NCI-H510A (cell line): ENCODE data around the gene MTUS2.

Experiments used
- DNase-seq: peaks from one replicate; lab custom pipeline; 2025; lab: John Stamatoyannopoulos, UW

Gene MTUS2

GRCh38 chr13:28859069-28859468 is 38.9 kb downstream of the MTUS2 start:
- DNase-seq, result no peak

GRCh38 chr13:28859717-28860116 is 39.6 kb downstream of the MTUS2 start:
- no peak for DNase-seq

DNA sequence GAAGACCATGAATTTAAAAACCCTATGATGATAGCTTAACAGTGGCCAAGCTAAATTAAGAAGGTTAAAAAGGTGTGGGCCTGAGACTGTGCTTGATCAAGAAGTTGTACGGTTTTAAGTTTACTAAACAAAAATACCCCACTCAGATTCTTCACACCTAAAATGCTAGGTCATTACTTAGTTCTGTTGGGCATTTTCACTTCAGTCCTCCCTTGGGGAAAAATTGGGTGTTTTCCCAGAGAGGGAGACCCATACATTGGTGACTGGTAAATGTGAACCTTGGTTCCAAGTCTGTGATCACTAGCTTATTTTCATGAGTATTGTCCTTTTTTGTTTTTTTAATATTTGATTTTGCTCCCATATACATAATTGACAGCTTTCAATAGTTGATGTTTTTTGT is 44.4 kb downstream of the MTUS2 start:
- no peak for DNase-seq

- DNase-seq, result no peak
Measured at GRCh38 chr13:28865149-28865744, 45.1 kb downstream of the MTUS2 start.

GRCh38 chr13:28865951-28866350 is 45.8 kb downstream of the MTUS2 start:
- no peak for DNase-seq

DNA sequence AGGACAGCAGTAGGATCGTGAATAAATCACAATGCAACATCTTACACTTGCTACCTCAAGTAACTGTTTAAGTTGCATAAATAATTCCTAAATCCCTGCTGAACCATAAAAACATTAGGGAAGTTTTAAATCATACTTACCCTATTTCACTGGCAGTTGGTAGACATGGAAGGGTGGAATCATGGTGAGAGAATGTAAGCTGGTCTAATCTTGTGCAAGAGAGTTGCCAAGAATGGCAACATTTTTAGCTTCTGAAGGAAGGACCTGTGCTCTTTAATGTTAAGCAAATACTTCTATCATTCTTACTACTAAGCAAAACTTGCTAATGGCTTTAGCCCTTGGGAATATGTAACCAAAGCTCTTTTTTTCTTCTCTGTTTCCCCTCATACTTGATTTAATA is 46.8 kb downstream of the MTUS2 start:
- DNase-seq, result no peak

GRCh38 chr13:28867564-28867963 is 47.4 kb downstream of the MTUS2 start:
- DNase-seq, result no peak

DNA sequence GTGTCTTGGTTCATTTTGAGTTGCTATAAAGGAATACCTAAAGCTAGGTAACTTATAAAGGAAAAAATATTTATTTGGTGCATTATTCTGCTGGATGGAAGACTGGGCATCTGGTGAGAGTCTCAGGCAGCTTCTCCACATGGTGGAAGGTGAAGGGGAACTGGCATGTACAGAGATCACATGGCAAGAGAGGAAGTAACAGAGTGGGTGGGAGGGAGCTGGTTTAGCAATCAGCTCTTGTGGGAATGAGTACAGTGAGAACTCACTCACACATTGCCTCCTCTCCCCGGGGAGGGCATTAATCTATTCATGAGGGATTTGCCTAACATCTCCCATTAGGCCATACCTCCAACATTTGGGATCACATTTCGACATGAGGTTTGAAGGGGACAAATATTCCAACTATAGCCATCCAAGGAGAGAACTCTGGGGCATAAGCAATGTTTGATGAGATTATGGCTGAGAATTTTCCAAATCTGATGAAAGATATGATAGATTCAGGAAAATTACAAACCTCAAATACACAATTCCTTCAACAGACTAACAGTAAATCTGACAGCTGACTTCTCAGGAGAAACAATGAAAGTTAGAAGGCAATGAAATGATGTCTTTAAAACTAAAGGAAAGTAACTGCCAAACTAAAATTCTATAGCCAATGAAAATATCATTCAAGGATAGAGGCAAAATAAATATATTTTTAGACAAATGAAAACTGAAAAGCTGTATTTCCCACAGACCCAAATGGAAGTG is 52.5 kb downstream of the MTUS2 start:
- no peak for DNase-seq

- DNase-seq, result no peak
Measured at GRCh38 chr13:28875846-28876615, 55.9 kb downstream of the MTUS2 start.

GRCh38 chr13:28877408-28877807 is 57.3 kb downstream of the MTUS2 start:
- DNase-seq, result no peak

GRCh38 chr13:28885181-28885580 is 65.0 kb downstream of the MTUS2 start:
- no peak for DNase-seq

DNA sequence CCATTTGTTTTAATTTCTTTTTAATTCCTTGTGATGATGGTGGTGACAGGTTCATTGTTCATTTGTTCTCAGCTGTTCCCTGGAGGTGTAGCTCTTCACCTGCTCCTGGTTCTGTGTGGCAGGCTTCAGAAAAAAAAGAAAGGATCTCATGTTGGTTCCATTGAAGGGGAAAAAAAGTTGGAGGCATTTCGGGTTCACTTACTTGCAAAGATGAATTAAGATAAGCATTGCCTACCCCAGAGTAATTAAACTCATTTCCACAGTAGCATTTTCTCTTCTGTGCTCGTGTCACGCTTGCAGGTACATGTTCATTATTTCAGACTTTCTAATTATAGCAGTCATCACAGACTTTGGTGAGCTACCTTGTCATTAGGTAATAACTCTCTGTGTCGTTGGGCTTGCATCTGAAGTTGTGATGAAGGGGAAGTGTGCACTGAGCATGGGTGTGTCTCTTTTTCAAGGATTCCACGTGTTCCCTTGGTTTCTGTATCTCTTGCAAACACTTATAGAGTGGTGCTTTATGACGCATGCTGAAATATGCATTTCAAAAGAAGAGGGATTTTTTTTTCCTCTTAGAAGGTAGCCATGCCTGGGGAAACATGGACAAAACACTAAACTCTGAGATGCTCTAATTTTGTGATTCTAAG is 69.1 kb downstream of the MTUS2 start:
- DNase-seq, result no peak

- DNase-seq, result no peak
Measured at GRCh38 chr13:28890712-28891111, 70.6 kb downstream of the MTUS2 start.

GRCh38 chr13:28918030-28918429 is 97.9 kb downstream of the MTUS2 start:
- DNase-seq, result no peak

GRCh38 chr13:28922341-28922740 is 102.2 kb downstream of the MTUS2 start:
- no peak for DNase-seq

- DNase-seq, result no peak
Measured at GRCh38 chr13:28935104-28935503, 115.0 kb downstream of the MTUS2 start.

GRCh38 chr13:28942906-28943305 is 122.8 kb downstream of the MTUS2 start:
- DNase-seq, result no peak

DNA sequence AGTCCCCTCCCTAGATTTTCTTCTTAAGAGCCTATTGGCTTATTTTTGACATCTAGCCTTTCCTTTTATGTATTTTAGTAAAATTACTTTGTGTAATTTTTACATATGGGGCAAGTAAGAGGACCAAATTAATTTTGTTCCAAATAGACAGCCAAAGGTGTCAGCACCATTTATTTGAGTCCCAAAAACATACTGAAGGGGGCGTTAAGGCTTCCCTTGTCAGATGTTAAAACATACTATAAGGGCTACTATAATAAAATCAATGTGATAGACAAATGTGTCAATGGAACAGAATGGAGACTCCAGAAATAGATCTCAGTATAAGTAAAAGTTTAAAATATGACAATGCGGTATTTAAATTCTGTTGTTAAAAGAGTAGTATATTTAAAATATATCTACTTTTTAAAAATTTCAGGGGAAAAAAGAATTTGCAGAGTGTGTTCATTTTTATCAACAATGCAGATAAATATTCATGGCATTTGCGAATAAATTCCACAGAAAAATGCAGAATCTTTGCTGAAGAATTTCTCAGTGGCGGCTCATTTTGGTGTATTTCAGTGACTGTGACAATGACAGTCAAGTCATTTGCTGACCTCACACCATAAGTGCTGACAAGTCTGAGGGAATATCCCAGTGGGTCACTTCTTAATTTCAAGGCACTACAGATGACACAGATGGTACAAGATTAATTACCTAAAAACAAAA is 133.7 kb downstream of the MTUS2 start:
- DNase-seq, result no peak

DNA sequence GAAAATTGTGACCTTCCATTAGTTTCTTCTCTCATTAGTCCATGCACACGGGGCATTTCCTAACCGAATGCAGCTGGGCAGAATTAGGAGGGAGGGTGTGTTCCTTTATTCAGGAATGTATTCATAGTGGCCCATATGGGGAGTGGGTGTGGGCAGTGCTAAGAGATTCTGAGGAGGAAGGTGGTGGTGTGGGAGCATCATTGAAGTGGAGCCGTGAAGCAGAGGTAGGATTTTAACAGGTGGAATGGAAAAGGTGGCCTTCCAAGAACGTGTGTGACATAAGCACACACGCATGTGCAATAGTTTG is 134.2 kb downstream of the MTUS2 start:
- DNase-seq, result no peak

GRCh38 chr13:28954810-28955209 is 134.7 kb downstream of the MTUS2 start:
- DNase-seq, result no peak

DNA sequence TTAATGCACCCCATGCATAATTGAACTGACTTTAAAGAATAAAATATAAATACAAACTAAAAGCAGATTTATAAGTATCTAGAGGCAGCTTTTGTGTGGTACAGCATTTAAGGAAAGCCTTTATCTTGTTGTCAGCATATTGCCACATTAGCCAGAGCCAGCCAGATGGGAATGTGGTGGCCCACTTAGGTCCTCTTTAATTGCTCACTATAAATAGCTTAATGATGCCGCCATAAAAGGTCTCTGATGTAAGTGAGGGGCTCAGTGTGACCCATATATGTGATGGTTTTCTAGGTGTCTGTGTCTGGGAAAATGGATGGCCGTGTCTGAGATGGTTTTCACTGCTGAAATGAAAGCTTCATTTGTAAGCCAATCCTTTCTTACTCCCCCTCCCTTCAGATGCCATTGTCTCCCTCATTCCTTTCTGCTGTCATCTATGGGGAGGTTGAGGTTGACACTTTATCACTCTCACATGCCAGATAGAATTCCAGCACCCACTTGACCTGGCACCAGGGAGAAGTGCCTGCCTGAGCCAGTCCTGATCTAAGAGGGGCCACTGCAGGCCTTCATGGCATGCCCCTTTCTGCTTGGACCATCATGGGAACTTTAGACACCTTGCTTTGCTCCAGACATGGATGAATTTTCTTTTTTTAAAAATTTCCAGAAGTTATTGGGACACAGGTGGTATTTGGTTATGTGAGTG is 135.3 kb downstream of the MTUS2 start:
- no peak for DNase-seq

DNA sequence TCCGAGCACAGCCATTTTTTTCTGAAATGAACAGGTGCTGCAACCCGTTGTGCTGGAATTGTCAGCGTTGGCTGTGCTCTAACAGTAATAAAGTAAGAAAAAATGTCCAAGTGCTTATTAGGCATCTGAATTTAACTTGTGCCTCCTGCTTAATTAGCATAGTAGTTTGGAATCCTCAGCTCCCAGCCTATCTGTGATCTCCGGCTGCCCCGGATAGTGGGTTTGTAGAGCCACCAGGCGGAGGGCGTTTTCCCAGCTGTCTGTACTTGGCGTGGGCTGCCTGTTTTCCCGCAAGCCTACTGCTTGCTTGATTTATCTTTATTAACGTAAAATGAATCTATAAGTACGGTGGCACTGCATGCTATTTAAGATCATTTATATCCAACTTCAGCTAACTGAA is 137.9 kb downstream of the MTUS2 start:
- no peak for DNase-seq
